Measurements from ENCODE around the gene MRLN.
"Not testable (repeated sequence)": the region's sequence is repeated elsewhere in the genome, so short reads cannot be mapped to it uniquely, and the experiment has no call there.

DNA sequence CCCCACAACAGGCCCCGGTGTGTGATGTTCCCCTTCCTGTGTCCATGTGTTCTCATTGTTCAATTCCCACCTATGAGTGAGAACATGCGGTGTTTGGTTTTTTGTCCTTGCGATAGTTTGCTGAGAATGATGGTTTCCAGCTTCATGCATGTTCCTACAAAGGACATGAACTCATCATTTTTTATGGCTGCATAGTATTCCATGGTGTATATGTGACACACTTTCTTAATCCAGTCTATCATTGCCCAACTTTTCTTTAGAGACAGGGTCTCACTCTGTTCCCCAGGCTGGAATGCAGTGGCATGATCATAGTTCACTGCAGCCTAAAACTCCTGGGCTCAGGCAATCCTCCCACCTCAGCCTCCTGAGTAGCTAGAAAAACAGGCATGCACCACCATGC is 32.2 kb upstream of the MRLN start:
- not testable (repeated sequence) for TF ChIP-seq JUND (IDR thresholded peaks at IDR 0.05; ENCODE audit: low read depth, low read length); PAX8 (IDR thresholded peaks at IDR 0.05); REST (IDR thresholded peaks at IDR 0.05; ENCODE audit: low read depth, low read length); CTCF (IDR thresholded peaks at IDR 0.05 in 2 of 3, conservative IDR thresholded peaks at IDR 0.05 in 1 of 3; ENCODE audit: control insufficient read depth in 2 of 3, extremely low read depth in 1 of 3, insufficient read depth in 1 of 3, low read depth in 3 of 3, low read length in 3 of 3); POLR2AphosphoS5 (IDR thresholded peaks at IDR 0.05; ENCODE audit: low read length); YBX1 (IDR thresholded peaks at IDR 0.05); MTA3 (IDR thresholded peaks at IDR 0.05; ENCODE audit: borderline replicate concordance, low read length); FOS (IDR thresholded peaks at IDR 0.05; ENCODE audit: borderline replicate concordance, extremely low read depth, insufficient read length); MEF2A (IDR thresholded peaks at IDR 0.05; ENCODE audit: insufficient read depth, low read depth, low read length); EP300 (IDR thresholded peaks at IDR 0.05; ENCODE audit: borderline replicate concordance in 1 of 2, control insufficient read depth in 1 of 2, low read depth in 2 of 2, low read length in 2 of 2); ZSCAN29 (IDR thresholded peaks at IDR 0.05)
- TF ChIP-seq, protein P1, sequence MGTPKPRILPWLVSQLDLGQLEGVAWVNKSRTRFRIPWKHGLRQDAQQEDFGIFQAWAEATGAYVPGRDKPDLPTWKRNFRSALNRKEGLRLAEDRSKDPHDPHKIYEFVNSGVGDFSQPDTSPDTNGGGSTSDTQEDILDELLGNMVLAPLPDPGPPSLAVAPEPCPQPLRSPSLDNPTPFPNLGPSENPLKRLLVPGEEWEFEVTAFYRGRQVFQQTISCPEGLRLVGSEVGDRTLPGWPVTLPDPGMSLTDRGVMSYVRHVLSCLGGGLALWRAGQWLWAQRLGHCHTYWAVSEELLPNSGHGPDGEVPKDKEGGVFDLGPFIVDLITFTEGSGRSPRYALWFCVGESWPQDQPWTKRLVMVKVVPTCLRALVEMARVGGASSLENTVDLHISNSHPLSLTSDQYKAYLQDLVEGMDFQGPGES (IDR thresholded peaks at IDR 0.05) = not testable (repeated sequence)

Data from GM12878 (cell line).